HG03025 (cell line): ENCODE data around the gene PIP5K1B.

Experiments
- ATAC-seq: cut with Tn5 transposase; IDR thresholded peaks from one replicate; pipeline ENCODE4 v1.9.1; 2021; ENCODE audit warnings: mild to moderate bottlenecking, moderate library complexity; ENCODE audit not compliant: unreplicated experiment, low FRiP score

The PIP5K1B gene

GRCh38 chr9:68941780-68942459 is 236.9 kb downstream of the PIP5K1B start:
- no peak for ATAC-seq

DNA sequence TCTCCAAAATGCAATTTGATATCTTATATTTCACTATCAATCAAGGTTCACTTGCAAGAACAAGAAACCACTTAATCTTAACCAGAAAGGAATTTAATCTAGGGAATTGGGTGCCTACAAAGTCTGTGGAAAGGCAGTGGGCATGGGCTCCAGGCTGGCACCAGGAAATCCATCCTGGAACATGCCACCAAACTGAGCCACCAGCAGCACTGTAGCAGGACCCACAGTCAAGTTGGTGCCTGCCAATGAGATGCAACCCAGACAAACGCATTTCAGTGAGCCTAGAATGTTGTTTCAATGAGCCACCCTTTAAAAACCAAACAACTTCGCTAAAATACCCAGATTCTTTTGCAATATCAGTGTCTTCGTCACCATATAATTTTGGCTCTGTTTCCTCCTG is 237.8 kb downstream of the PIP5K1B start:
- ATAC-seq, result no peak

- ATAC-seq, result no peak
These were observed 242.0 kb downstream of the PIP5K1B start for GRCh38 chr9:68947015-68947414.

DNA sequence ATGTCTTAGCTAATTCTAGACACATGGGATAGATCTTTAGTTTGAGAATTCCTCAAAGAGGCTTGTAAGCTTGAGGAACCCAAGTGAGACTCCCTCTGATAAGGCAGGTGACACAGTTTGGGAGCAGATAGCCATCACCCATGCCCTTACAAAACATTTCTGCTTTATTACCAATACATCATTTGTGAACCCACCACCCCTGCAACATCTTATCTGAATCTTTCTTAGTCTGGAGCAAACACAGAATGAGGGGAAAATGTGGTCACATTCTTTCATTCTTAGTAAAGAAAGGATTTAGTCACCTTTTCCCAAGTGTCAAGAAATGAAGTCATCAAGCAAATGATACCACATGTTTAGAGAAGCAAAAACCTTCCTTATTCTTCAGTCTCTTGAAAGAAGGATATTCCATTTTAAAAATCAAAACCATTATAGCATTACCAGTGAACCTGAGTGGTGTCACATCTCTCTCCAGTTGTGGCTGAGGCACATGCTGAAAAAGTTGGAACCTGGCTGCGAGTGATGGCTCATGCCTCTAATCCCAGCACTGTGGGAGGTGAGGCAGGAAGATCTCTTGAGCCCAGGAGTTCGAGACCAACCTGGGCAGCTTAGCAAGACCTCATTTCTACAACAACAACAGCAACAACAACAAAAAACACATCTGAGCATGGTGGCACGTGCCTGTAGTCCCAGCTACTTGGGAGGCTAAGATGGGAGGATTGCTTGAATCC is 243.0 kb downstream of the PIP5K1B start:
- ATAC-seq, result no peak

DNA sequence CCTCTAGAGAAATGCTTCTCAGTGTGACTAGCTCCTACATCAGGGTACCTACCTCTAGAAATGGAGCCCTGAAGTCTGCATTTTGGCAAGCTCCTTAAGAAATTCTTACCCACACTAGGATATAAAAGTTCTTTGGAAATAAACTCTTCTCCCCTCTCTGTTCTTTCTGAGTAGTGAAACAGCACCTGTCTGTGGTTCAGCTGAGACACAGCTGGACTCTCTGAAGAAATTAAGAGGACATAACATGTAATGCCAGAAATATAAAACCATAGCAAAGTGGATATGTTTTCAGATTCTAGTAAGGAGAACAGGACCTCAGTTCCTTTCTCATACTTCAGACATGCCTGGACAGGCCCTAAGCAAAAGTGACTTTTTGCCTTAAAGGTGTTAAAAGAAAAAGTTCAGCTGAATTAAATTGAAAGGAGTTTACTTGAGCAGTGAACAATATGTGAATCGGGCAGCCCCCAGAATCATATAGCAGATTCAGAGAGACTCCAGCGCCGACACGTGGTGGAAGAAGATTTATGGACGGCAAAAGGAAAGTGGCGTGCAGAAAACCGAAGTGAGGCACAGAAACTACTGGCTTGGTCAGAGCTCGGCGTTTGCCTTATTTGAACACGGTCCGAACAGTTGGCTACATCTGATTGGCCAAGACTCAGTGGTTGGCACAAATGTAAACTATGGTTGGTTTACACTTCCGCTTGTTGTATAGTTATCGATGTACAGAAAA is 244.4 kb downstream of the PIP5K1B start:
- no peak for ATAC-seq

DNA sequence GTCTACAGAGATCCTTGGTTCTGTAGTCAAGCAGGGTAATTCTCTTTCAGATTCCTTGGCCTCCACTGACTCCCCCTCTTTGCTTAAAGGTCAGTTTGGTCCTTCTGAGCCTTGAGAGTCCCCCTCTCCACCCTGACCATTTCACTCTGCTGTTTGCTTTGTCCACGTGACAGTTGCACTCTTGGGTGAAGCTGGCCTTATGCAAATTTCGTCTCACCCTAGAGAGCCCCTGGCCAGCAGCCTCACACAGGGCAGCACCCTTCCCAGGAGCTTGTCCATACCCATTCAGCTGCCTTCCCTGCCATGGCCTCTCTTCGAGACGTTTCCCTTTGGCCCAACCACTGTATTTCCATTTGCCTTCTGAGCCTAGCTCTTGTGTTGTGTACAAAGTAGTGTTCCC is 245.1 kb downstream of the PIP5K1B start:
- no peak for ATAC-seq

DNA sequence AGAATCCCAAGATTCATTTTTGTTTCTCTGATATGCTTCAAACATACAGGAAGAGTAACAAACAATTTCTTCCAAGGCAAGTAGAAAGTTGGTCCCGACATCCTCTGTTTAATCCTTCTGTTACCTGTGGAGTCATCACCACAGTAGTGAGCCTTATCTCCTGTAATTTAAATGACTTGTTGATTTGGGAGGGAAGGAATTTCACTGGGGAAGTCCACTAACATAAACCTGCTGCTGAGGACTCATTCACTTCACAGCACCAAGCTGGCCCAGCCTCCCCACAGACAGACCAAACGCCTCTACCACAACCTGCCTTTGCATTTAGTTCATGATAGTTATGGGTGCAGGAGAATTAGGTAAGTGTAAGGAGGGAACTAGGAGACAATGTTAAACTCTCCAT is 245.6 kb downstream of the PIP5K1B start:
- ATAC-seq, result no peak

GRCh38 chr9:68951879-68952659 is 247.0 kb downstream of the PIP5K1B start:
- no peak for ATAC-seq

- no peak for ATAC-seq
These were observed 248.7 kb downstream of the PIP5K1B start for GRCh38 chr9:68953771-68954170.

DNA sequence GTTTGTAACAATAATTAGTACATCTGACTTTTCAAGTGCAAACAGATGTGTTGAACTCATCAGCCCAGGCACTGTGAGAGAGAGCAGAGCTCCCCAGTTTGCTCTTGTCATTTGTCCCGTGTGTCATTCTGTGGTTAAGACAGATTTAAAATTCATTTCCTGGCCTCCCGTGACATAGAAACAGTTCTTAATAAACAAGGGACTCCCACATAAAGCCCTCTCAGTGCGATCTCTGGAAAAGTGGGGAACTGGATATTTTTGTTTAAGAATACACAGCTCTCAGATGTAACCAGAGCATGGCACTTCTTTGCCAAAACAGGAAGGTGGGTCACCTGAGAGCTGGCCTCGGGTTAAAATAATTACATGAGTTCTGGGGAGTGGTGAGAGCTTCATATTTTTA is 250.3 kb downstream of the PIP5K1B start:
- ATAC-seq, result no peak

- ATAC-seq, result no peak
These were observed 252.4 kb downstream of the PIP5K1B start for GRCh38 chr9:68957479-68957878.

DNA sequence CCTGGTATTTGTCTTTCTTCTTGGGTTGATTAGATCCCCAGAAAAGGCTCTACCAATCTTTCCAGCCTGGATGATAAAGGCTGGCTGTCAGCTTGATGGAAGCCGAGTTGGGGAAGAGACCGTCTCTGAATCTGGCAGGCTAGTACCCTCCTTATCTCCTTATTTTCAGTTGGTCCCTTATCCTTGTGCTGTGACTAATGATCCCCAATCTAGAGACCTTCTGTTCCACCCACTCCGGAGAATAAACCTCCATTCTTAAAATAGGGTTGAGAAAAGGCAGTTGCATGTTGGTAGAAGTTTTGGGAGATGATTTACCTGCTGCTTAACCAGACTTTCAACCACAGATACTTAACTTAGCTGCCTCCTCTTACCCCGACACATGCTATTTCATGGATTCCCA is 256.5 kb downstream of the PIP5K1B start:
- no peak for ATAC-seq

DNA sequence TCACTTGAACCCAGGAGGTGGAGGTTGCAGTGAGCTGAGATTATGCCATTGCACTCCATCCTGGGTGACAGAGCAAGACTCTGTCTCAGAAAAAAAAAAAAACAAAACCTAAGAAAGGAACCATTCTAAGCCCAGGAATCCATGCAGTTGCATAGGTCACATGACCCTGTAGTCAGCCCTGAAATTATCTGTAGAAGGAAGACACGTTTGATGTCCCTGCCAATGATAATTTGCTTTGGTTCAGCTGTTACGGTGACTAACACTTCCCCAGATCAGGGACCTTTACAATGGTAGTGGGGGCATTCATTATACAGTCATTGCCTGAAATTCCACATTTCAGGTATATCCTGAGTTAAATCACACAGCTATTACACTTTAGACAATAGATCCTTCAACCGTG is 258.4 kb downstream of the PIP5K1B start:
- no peak for ATAC-seq

DNA sequence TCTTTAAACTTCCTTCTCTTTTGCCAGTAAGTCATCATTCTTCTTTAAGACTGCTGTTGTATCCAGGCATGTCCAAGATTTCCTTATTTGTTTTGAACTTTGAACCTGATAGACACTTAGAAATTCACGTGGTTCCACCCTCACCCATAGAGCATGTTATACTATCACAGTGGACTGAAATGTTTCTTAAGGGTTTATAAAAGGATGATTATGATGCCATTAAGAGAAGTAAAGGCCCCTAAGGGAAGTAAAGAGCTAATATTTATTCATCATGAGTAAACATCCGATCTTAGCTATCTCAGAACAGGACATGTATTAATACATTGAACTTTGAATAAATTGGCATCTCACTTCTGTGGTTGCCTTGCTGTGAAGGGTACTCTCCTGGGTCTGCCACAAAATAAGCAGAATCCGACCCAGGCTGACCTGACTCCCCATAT is 259.1 kb downstream of the PIP5K1B start:
- ATAC-seq, result no peak

- no peak for ATAC-seq
These were observed 259.7 kb downstream of the PIP5K1B start for GRCh38 chr9:68964765-68965164.

- no peak for ATAC-seq
These were observed 261.5 kb downstream of the PIP5K1B start for GRCh38 chr9:68966496-68966944.

GRCh38 chr9:68967800-68968199 is 262.8 kb downstream of the PIP5K1B start:
- no peak for ATAC-seq

GRCh38 chr9:68969538-68969937 is 264.5 kb downstream of the PIP5K1B start:
- ATAC-seq, result no peak

DNA sequence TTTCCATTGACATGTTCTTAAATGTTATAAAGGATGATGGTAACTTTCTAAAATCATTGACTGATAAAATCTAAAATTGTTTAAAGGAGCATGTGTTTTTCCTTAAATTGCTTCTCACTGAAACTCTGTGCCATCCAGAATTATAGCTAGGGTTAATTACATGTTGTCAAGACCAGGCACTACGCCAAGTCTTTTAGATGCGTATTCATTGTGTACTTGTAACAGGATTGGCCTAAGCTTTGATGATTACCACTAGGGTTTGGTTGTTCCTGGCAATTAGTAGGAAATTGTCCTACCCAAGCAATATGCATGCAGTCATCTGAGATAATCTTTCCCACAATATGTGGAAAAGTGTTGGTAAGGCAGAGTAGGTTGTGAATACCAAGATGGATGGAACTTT is 265.1 kb downstream of the PIP5K1B start:
- ATAC-seq, result no peak

- ATAC-seq, result no peak
These were observed 268.6 kb downstream of the PIP5K1B start for GRCh38 chr9:68973619-68974018.

DNA sequence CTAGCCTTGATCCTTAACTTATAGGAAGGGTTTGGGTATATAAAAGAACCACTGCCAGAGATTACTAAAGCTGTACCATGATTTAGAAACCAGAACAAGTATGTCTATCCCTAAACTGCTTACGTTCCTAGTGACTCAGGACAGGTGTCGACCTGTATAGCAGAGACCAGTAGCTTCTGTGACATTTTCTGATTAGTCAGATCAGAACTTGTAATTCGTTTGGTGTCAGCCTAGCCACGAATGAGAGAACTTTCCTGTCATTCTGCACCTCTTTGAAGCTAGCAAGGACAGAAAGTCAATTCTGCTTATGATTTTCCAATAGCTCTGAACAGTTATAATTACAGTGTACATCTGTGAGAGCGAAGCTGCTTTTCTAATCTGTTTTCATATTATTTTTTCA is 269.4 kb downstream of the PIP5K1B start:
- ATAC-seq, result peak; percentile 95
